Spleen (tissue), 11 donors: Measurements from ENCODE around the gene CDRT4. TPM values are rescaled to one million over a fixed set of nuclear protein-coding genes. Genes with fewer than 3 reads are reported as not detected.

Source experiments
- DNase-seq: peaks from one replicate; pipeline ENCODE4 v3.0.0-alpha.2; 2020
- H3K27ac ChIP-seq, 8 donors: fragments of 200-600 bp; sonication (generic) in 7 of 8; 1 replicate in 4 of 8; 2 replicates in 4 of 8; pipeline versions ENCODE4 v1.5.0 to v1.8.0; 2016 to 2021; ENCODE audit warnings: inconsistent platforms in 4 of 8, mild to moderate bottlenecking in 4 of 8, moderate library complexity in 1 of 8
- H3K27me3 ChIP-seq, 7 donors: fragments of 200-600 bp; sonication (generic) in 6 of 7; replicated peaks in 1 of 7; 1 replicate in 4 of 7; 2 replicates in 3 of 7; pipeline versions ENCODE4 v1.5.0 to v1.8.0; 2016 to 2021; ENCODE audit warnings: inconsistent platforms in 3 of 7, mild to moderate bottlenecking in 1 of 7
- H3K36me3 ChIP-seq, 6 donors: fragments of 200-600 bp; sonication (generic) in 5 of 6; 1 replicate in 4 of 6; 2 replicates in 2 of 6; pipeline versions ENCODE4 v1.5.0 to v1.8.0; 2016 to 2021; ENCODE audit warnings: inconsistent platforms in 2 of 6
- H3K4me1 ChIP-seq, 6 donors: fragments of 200-600 bp; sonication (generic) in 5 of 6; 1 replicate in 3 of 6; 2 replicates in 3 of 6; pipeline versions ENCODE4 v1.5.0 to v1.8.0; 2016 to 2021; ENCODE audit warnings: inconsistent platforms in 3 of 6
- H3K4me3 ChIP-seq, 8 donors: fragments of 200-600 bp; sonication (generic) in 7 of 8; 1 replicate in 4 of 8; 2 replicates in 4 of 8; pipeline versions ENCODE4 v1.5.0 to v1.8.0; 2016 to 2021; ENCODE audit warnings: inconsistent platforms in 4 of 8, mild to moderate bottlenecking in 4 of 8, moderate library complexity in 2 of 8
- H3K9me3 ChIP-seq, 8 donors: fragments of 200-600 bp; sonication (generic) in 7 of 8; 1 replicate in 4 of 8; 2 replicates in 4 of 8; pipeline versions ENCODE4 v1.5.0 to v1.8.0; 2016 to 2021; ENCODE audit warnings: inconsistent platforms in 4 of 8
- CTCF ChIP-seq, 11 experiments: fragments of 200-600 bp in 7 of 11; fragments of 450-650 bp in 4 of 11; sonication (generic) in 4 of 11; IDR thresholded peaks in 8 of 11; conservative IDR thresholded peaks in 3 of 11; 1 replicate in 7 of 11; 2 replicates in 4 of 11; pipeline versions ENCODE4 v1.4.0 to v1.8.0; 2016 to 2021; ENCODE audit warnings: antibody characterized with exemption in 11 of 11, inconsistent platforms in 4 of 11, mild to moderate bottlenecking in 1 of 11
- POLR2A ChIP-seq, 3 donors: fragments of 450-650 bp; IDR thresholded peaks; one replicate each; pipeline ENCODE4 v1.5.1; 2017; ENCODE audit warnings: antibody characterized with exemption in 3 of 3, mild to moderate bottlenecking in 1 of 3
- POLR2AphosphoS5 ChIP-seq, 3 donors: sonication (generic); formaldehyde crosslinking; IDR thresholded peaks; one replicate each; pipeline ENCODE4 v1.5.1; 2017; ENCODE audit warnings: antibody characterized with exemption in 3 of 3
- WGBS, 5 donors: extraction: QIAGEN DNeasy Blood & Tissue Kit in 3 of 5; methylation state at CpG; one replicate each; pipeline versions ENCODE4 v1.1.5 to v1.1.7; 2013 to 2018; 5-methylcytosine and 5-hydroxymethylcytosine counted together
- intact Hi-C: fragments of 100-400 bp; cut with DNase I; formaldehyde crosslinking; loops from one replicate; pipeline ENCODE4 v1.15.0; 2023; ENCODE audit warnings: low total_unique reads
- polyA plus RNA-seq, 3 donors: library from polyadenylated mRNA; stranded (reverse); fragments of 200-250 nt; gene quantifications; one replicate each; pipeline ENCODE4 v1.2.1, GENCODE V29; 2013
- total RNA-seq, 7 donors: library from RNA; depleted of rRNA in 3 of 7; stranded (reverse); fragments of >200 nt in 3 of 7; fragmentation: NEBNext Ultra II Directional in 4 of 7; extraction: Animal tissue kit (Norgen Biotek cat#: 25700) in 4 of 7; gene quantifications; one replicate each; pipeline versions ENCODE4 v1.1.0 to v1.2.1, GENCODE V29; 2016 to 2021
- donor health status: healthy with polysubstance abuse.
- donor health status: DM: no; HTN: no; CAD: no; lungs with moderate emphysema.
- donor health status: DM: no; HTN: no; CAD: no.
- donor health status: Bipolar disorder and iron deficiency.
- donor health status: healthy.
- donor health status: DM: no; HTN: no; CAD: no.
- donor health status: DM: yes; HTN: yes; CAD: no.

CDRT4 gene
- total and polyA plus RNA-seq, 10 donors: 4.5 to 18.7 (median 14.0) TPM

DNA sequence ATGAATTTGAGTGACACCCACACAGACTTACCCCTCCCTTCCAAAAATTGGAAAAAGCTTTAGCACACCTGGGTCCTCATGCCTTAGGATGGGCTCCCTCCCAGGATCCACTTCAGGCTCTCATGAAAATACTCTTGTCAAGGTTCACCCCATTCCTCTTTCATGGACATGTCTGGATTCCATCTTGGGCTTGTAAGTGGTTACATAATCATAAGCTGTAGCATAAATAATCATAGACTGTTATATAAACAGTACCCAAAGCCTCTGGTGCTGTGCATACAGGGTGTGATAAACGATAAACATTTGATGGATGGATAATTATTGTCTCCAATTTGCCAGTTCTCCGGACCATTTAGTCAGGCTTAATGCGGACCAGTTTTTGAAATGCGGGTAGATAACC is 72.3 kb downstream of the CDRT4 start:
- Histone ChIP-seq H3K4me3 (no peak overlapping the region), H3K4me1 (peaks cover 0 to 9% (median 4%) of the 10 kb centered on the region in 6 donors), H3K27me3 (no peaks in the 10 kb centered on the region), H3K9me3 (no peaks in the 10 kb centered on the region), H3K36me3 (no peaks in the 10 kb centered on the region), H3K27ac (no peak overlapping the region)
- intact Hi-C loops: no loop called here
- no peak for DNase-seq
- no peak for TF ChIP-seq POLR2AphosphoS5 (IDR thresholded peaks at IDR 0.05)
- TF ChIP-seq CTCF (IDR thresholded peaks at IDR 0.05 in 8 of 11, conservative IDR thresholded peaks at IDR 0.05 in 3 of 11): no peak
- TF ChIP-seq POLR2A (IDR thresholded peaks at IDR 0.05): no peak
- 49 to 64% (median 60%) methylated on average over 4 of the region's 4 CpGs for WGBS, 5 donors

- no peaks in the 10 kb centered on the region for H3K27me3 ChIP-seq
- intact Hi-C loops: no loop called here
- H3K4me3 ChIP-seq: no peak overlapping the region
- H3K4me1 ChIP-seq: peaks cover 0 to 6% (median under 1%) of the 10 kb centered on the region in 6 donors
- DNase-seq: no peak
- no peak overlapping the region for H3K27ac ChIP-seq
- TF ChIP-seq POLR2A (IDR thresholded peaks at IDR 0.05) (no peak), POLR2AphosphoS5 (IDR thresholded peaks at IDR 0.05) (no peak), CTCF (IDR thresholded peaks at IDR 0.05 in 8 of 11, conservative IDR thresholded peaks at IDR 0.05 in 3 of 11) (no peak)
- 84 to 93% (median 87%) methylated on average over 7 of the region's 7 CpGs for WGBS, 5 donors
- H3K36me3 ChIP-seq: no peaks in the 10 kb centered on the region
- no peaks in the 10 kb centered on the region for H3K9me3 ChIP-seq
Measured at GRCh38 chr17:15393414-15393813, 74.0 kb downstream of the CDRT4 start.

GRCh38 chr17:15392326-15392741 is 75.1 kb downstream of the CDRT4 start:
- WGBS, 5 donors: 73 to 83% (median 81%) methylated on average over 5 of the region's 5 CpGs
- DNase-seq: no peak
- no peaks in the 10 kb centered on the region for H3K27me3 ChIP-seq
- H3K27ac ChIP-seq: no peak overlapping the region
- no peaks in the 10 kb centered on the region for H3K4me1 ChIP-seq
- intact Hi-C loops: no loop called here
- no peaks in the 10 kb centered on the region for H3K9me3 ChIP-seq
- no peaks in the 10 kb centered on the region for H3K36me3 ChIP-seq
- no peak overlapping the region for H3K4me3 ChIP-seq
- no peak for TF ChIP-seq POLR2A (IDR thresholded peaks at IDR 0.05)
- no peak for TF ChIP-seq CTCF (IDR thresholded peaks at IDR 0.05 in 8 of 11, conservative IDR thresholded peaks at IDR 0.05 in 3 of 11)

DNA sequence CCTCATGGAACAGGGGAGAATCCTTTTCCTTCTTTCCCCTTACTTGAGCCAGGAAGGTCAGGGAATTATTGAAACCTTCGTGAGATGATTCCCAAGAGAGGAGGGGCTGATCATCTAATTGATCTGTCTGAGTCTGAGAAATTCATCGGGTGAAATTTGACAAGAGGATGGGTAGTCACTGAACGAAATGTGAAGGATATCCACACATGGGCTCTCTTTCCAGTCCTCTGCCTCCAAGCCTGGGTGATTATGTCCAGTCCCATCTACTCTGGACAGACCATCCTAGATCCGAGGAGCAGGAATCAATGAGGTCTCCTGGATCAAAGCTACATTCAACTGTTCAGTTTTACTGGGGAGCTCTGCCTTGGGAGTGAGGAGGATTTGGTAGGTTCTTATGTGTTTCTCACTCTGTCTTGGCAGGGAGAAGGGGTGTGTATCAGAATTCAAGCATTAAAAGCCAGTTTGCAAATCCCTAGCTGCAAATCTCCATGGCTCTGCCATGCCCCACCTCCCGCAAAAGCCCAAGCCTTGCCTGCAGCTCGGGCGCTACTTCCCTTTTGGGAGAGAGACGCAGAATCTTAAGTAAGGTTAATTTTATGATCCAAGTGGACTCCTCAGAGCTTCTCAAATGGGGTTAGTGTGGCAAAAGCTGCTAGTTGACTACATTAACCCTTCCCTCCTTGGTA is 78.9 kb downstream of the CDRT4 start:
- Histone ChIP-seq H3K4me1 (peaks cover 0 to 7% (median under 1%) of the 10 kb centered on the region in 6 donors), H3K9me3 (no peaks in the 10 kb centered on the region), H3K27me3 (peaks cover 0 to 3% (median 0%) of the 10 kb centered on the region in 7 donors), H3K27ac (no peak overlapping the region), H3K36me3 (no peaks in the 10 kb centered on the region), H3K4me3 (no peak overlapping the region)
- TF ChIP-seq POLR2A (IDR thresholded peaks at IDR 0.05) (no peak), POLR2AphosphoS5 (IDR thresholded peaks at IDR 0.05) (no peak), CTCF (IDR thresholded peaks at IDR 0.05 in 8 of 11, conservative IDR thresholded peaks at IDR 0.05 in 3 of 11) (no peak)
- no peak for DNase-seq
- intact Hi-C loops: no loop called here
- 82 to 88% (median 85%) methylated on average over 8 of the region's 8 CpGs for WGBS, 5 donors
